ENCODE measurements around the gene TRAF2. TPM values are rescaled to one million over a fixed set of nuclear protein-coding genes. Genes with fewer than 3 reads are reported as not detected.

TRAF2 gene
- total RNA-seq, 6 experiments from 2014 or later: 5.8 to 8.8 (median 7.1) TPM

- Histone ChIP-seq H3K36me3 (peaks cover 0 to 4% (median 0%) of the 10 kb centered on the region in 4 donors), H3K9me3 (no peaks in the 10 kb centered on the region), H3K27me3 (no peaks in the 10 kb centered on the region), H3K27ac (no peak overlapping the region), H3K4me1 (peaks cover 0 to 35% (median 17%) of the 10 kb centered on the region in 4 donors), H3K4me3 (no peak overlapping the region)
- DNase-seq (peak in 2 of 3 donors; percentile 48 to 52), ATAC-seq (no peak)
- TF ChIP-seq POLR2A (IDR thresholded peaks at IDR 0.05) (no peak), CTCF (IDR thresholded peaks at IDR 0.05) (no peak)
- 68% methylated on average over 4 of the region's 18 CpGs for WGBS (ENCODE audit: insufficient coverage, low coverage, low lambda C conversion rate, missing lambda C conversion rate)
- intact Hi-C loops (cut with DNase I): no loop called here
Observed at GRCh38 chr9:136853596-136854112, 32.7 kb upstream of the TRAF2 start.

- peaks cover 0 to 4% (median 0%) of the 10 kb centered on the region in 4 donors for H3K36me3 ChIP-seq
- TF ChIP-seq POLR2A (IDR thresholded peaks at IDR 0.05) (no peak), CTCF (IDR thresholded peaks at IDR 0.05) (no peak)
- ATAC-seq (no peak), DNase-seq (peak; percentile 31 to 58 (median 56))
- 87% methylated on average over 12 of the region's 30 CpGs for WGBS (ENCODE audit: insufficient coverage, low coverage, low lambda C conversion rate, missing lambda C conversion rate)
- H3K9me3 ChIP-seq: no peaks in the 10 kb centered on the region
- H3K4me1 ChIP-seq: peaks cover 0 to 41% (median 20%) of the 10 kb centered on the region in 4 donors
- no peaks in the 10 kb centered on the region for H3K27me3 ChIP-seq
- H3K27ac ChIP-seq: no peak overlapping the region
- no peak overlapping the region for H3K4me3 ChIP-seq
- intact Hi-C loops (cut with DNase I): no loop called here
Observed at GRCh38 chr9:136854113-136854841, 32.0 kb upstream of the TRAF2 start.

GRCh38 chr9:136854842-136855460 lies 31.4 kb upstream of the TRAF2 start:
- H3K36me3 ChIP-seq: peaks cover 0 to 4% (median 0%) of the 10 kb centered on the region in 4 donors
- WGBS (ENCODE audit: insufficient coverage, low coverage, low lambda C conversion rate, missing lambda C conversion rate): 80% methylated on average over 1 of the region's 23 CpGs

More at GRCh38 chr9:136854842-136855460, 31.4 kb upstream of the TRAF2 start:
- Histone ChIP-seq H3K4me1 (peaks cover 0 to 45% (median 22%) of the 10 kb centered on the region in 4 donors), H3K9me3 (no peaks in the 10 kb centered on the region), H3K27ac (no peak overlapping the region), H3K4me3 (no peak overlapping the region), H3K27me3 (no peaks in the 10 kb centered on the region)
- TF ChIP-seq POLR2A (IDR thresholded peaks at IDR 0.05) (no peak), CTCF (IDR thresholded peaks at IDR 0.05) (no peak)
- DNase-seq (peak in 2 of 3 donors; percentile 16 to 45), ATAC-seq (no peak)
- intact Hi-C loops (cut with DNase I): no loop called here

All from right lobe of liver (tissue), 6 donors.